GM18868 (cell line): ENCODE measurements around the gene ATL3.
"Not testable (repeated sequence)": the region's sequence is repeated elsewhere in the genome, so short reads cannot be mapped to it uniquely, and the experiment has no call there.

Experiments
- ATAC-seq: cut with Tn5 transposase; IDR thresholded peaks from one replicate; pipeline ENCODE4 v1.9.1; 2021; ENCODE audit warnings: mild to moderate bottlenecking, moderate library complexity; ENCODE audit not compliant: unreplicated experiment

Gene ATL3, protein sequence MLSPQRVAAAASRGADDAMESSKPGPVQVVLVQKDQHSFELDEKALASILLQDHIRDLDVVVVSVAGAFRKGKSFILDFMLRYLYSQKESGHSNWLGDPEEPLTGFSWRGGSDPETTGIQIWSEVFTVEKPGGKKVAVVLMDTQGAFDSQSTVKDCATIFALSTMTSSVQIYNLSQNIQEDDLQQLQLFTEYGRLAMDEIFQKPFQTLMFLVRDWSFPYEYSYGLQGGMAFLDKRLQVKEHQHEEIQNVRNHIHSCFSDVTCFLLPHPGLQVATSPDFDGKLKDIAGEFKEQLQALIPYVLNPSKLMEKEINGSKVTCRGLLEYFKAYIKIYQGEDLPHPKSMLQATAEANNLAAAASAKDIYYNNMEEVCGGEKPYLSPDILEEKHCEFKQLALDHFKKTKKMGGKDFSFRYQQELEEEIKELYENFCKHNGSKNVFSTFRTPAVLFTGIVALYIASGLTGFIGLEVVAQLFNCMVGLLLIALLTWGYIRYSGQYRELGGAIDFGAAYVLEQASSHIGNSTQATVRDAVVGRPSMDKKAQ

GRCh38 chr11:63671322-63672155 lies at the start of gene ATL3:
ATL3 (minus strand) TSS chr11:63671376; CDS start chr11:63671335, 41 bp downstream.
- ATAC-seq = peak; percentile 87

DNA sequence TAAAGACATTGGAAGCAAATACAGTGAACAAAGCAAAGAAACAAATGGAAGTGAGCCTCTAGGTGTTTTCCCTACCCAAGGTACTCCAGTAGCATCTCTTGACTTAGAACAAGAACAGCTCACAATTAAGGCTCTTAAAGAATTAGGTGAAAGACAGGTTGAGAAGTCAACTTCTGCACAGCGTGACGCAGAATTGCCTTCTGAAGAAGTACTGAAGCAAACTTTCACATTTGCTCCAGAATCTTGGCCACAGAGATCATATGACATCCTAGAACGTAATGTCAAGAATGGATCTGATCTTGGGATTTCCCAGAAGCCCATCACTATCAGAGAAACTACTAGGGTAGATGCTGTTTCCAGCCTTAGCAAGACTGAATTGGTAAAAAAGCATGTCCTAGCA lies 49.4 kb upstream of the ATL3 start:
- no peak for ATAC-seq

GRCh38 chr11:63719987-63720386 lies 48.8 kb upstream of the ATL3 start:
- ATAC-seq = no peak

- no peak for ATAC-seq
These were observed 47.8 kb upstream of the ATL3 start for GRCh38 chr11:63719001-63719400.

DNA sequence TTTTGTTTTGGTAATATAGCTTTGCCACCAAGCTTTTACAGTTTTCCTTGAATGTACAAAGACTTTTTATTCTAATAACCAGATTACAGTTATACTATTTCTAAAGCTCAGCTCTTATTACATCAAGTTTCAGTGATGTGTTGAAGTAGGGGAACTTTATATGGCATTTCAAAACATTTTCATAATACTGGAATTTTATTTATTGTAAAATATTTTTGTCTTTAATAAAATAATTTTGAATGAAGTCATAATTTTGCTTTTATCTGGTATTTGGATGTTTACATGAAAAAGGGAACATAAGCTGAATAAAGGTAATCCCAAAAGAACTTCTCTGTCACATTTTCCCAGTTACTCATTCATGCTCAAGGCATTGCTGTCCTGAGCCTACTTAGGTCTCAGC lies 44.9 kb upstream of the ATL3 start:
- ATAC-seq = no peak

DNA sequence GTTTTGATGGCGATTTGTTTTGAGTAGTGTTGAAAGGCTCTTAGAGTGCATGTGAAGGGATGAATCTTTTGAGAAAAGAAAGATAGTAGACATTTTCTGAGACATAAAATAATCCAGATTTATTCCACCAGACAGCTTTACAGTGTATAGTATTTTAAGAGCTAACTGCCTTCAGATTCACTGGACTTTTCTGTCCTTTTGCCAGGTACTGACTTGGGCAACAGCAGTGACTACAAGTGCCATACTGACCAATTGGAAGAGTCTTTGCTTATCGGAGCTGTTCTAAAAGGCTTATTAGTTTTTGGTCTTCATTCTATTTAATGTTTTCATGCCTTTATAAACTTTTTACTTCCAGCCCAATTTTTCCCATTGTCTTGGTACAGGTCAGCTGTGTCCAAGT lies 42.6 kb upstream of the ATL3 start:
- no peak for ATAC-seq

DNA sequence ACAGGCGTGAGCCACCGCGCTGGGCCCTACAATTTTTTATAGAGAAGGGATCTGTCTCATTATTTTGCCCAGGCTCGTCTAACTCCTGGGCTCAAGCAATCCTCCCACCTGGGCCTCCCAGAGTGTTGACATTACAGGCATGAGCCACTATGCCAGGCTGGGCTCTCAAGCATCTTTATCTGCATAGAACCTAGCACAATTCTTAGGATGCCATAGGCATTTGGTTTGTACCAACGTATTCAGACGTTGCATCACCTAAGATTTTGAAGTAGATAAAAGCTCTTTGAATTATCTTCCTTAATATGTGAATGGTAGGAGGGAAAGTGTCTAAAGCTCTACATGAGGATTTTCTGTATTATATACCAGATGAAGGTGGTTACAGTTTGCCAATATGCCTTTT lies 40.7 kb upstream of the ATL3 start:
- ATAC-seq = no peak

- ATAC-seq = no peak
These were observed 39.5 kb upstream of the ATL3 start for GRCh38 chr11:63710476-63711217.

GRCh38 chr11:63709336-63709884 lies 38.2 kb upstream of the ATL3 start:
- no peak for ATAC-seq

GRCh38 chr11:63708764-63709163 lies 37.6 kb upstream of the ATL3 start:
- no peak for ATAC-seq

DNA sequence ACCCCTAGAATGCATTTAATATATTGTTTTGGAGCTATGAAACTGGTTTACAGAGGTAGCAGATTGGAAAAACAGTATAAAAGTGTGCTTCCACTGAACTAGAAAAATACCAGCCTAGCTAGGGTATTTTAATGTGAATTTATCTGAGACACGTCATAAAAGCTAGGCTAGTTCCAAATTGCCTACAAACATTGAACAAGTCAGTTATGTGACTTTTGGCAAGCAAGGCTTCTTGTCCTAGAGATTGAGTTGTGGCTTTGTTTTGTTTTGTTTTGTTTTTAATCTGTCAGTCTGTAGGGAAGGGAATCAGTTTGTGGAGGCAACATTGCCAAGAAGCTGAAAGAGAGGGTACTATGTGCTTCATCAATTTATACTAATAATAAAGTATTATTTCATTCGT lies 34.4 kb upstream of the ATL3 start:
- ATAC-seq = no peak

DNA sequence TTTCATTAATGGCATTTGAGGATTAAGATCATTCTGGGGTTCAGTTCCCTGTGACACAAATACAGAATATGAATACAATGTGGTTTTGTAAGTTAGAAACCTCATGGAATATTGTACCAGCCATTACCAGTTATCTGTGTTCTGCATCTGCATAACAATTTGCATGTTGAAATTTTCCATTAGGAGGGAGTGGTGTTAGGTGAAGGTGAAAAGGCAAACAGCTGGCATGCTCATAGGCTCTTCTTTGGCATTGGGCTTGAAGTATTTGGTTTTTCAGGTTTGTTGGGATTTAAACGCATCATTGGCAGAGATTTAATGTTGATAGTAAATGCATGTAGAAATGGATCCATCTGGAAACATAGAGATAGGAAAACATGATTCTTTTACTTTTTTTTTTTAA lies 28.7 kb upstream of the ATL3 start:
- no peak for ATAC-seq

GRCh38 chr11:63698976-63699733 lies 28.0 kb upstream of the ATL3 start:
- ATAC-seq = no peak

DNA sequence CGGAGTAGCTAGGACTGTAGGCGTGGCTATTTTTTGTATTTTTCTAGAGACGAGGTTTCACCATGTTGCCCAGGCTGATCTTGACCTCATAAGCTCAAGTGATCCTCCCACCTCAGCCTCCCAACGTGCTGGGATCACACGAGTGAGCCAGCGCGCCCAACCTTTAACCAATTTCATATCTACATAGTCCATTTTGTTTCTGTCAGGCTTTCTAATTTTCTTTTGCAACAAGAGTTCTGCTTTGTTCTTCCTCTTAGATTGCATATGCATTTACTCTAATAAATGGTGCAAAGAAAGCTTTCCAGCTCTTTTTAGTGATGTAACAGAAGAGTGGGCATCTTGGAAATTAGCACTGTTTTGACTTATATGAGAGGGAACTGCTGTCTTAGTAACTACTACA lies 23.4 kb upstream of the ATL3 start:
- ATAC-seq = no peak

- ATAC-seq = no peak
These were observed 16.7 kb upstream of the ATL3 start for GRCh38 chr11:63687845-63688244.

DNA sequence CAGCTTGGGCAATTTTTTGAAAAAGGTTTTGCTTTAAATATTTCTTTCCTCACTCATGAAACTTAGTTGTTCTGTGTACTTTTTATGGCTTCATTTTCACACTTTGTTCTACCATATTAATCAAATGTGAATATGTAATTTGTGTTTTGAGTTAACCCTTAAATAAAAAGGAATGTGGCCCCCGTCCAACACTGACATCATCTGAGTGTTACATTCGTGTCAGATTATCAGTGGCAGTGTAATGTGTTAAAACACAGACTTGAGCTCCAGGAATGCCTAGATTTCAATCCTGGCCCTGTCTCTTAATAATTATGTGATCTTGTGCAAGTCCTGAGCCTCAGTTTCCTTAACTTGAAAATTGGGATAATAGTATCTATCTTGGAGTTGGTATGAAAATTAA lies 15.8 kb upstream of the ATL3 start:
- ATAC-seq = no peak

- ATAC-seq = not testable (repeated sequence)
These were observed 14.1 kb upstream of the ATL3 start for GRCh38 chr11:63685158-63685721.

GRCh38 chr11:63683133-63683991 lies 12.2 kb upstream of the ATL3 start:
- no peak for ATAC-seq
